NCI-H524 (cell line): ENCODE data around the gene GOLM1.
"Not testable (repeated sequence)": the region's sequence is repeated elsewhere in the genome, so short reads cannot be mapped to it uniquely, and the experiment has no call there.

Source experiments
- DNase-seq, 2 experiments: peaks; one replicate each; lab custom pipeline; 2025; lab: John Stamatoyannopoulos, UW

The GOLM1 gene

GRCh38 chr9:86098824-86099700, at the start of gene GOLM1:
Gene GOLM1, minus strand, starts transcription at chr9:86099558. Its CDS starts 20,238 bp downstream, at chr9:86079320.
- DNase-seq, result peak in 1 of 2 experiments; percentile 30

GRCh38 chr9:86146671-86147070, 47.3 kb upstream of the GOLM1 start:
- DNase-seq, result not testable (repeated sequence)

- not testable (repeated sequence) for DNase-seq
Observed at GRCh38 chr9:86145960-86146359, 46.6 kb upstream of the GOLM1 start.

GRCh38 chr9:86142973-86143372, 43.6 kb upstream of the GOLM1 start:
- DNase-seq, result no peak

GRCh38 chr9:86141843-86142242, 42.5 kb upstream of the GOLM1 start:
- no peak for DNase-seq

- peak in 1 of 2 experiments; percentile 3 for DNase-seq
Observed at GRCh38 chr9:86135371-86135770, 36.0 kb upstream of the GOLM1 start.

- DNase-seq, result no peak
Observed at GRCh38 chr9:86134361-86134760, 35.0 kb upstream of the GOLM1 start.

GRCh38 chr9:86128235-86128822, 29.0 kb upstream of the GOLM1 start:
- no peak for DNase-seq

GRCh38 chr9:86126998-86127972, 27.9 kb upstream of the GOLM1 start:
- peak in 1 of 2 experiments; percentile 21 for DNase-seq

- DNase-seq, result no peak
Observed at GRCh38 chr9:86122311-86122710, 23.0 kb upstream of the GOLM1 start.

GRCh38 chr9:86119457-86119856, 20.1 kb upstream of the GOLM1 start:
- no peak for DNase-seq

GRCh38 chr9:86116425-86116824, 17.1 kb upstream of the GOLM1 start:
- no peak for DNase-seq

- DNase-seq, result no peak
Observed at GRCh38 chr9:86115886-86116285, 16.5 kb upstream of the GOLM1 start.

- DNase-seq, result no peak
Observed at GRCh38 chr9:86112057-86112456, 12.7 kb upstream of the GOLM1 start.

GRCh38 chr9:86102626-86103025, 3.3 kb upstream of the GOLM1 start:
- DNase-seq, result no peak

GRCh38 chr9:86099701-86100364, 475 bp upstream of the GOLM1 start:
- DNase-seq, result no peak

GRCh38 chr9:86097510-86098224, 1.7 kb downstream of the GOLM1 start:
- no peak for DNase-seq

GRCh38 chr9:86096386-86096785, 3.0 kb downstream of the GOLM1 start:
- no peak for DNase-seq

GRCh38 chr9:86093788-86094555, 5.4 kb downstream of the GOLM1 start:
- DNase-seq, result no peak

GRCh38 chr9:86091477-86091876, 7.9 kb downstream of the GOLM1 start:
- DNase-seq, result no peak
